Loucy (cell line): Measurements from ENCODE around the gene GRID1.

Experiments used
- H2AFZ ChIP-seq: fragments of 200-600 bp; sonication (generic); 2 replicates; pipeline ENCODE4 v1.6.0; 2016; ENCODE audit warnings: antibody characterized with exemption, mild to moderate bottlenecking, low read length, moderate library complexity
- H3F3A ChIP-seq: fragments of 200-600 bp; 2 replicates; pipeline ENCODE4 v1.6.0; 2016; ENCODE audit warnings: antibody characterized with exemption, low read depth, mild to moderate bottlenecking
- H3K27me3 ChIP-seq: fragments of 200-600 bp; sonication (generic); 2 replicates; pipeline ENCODE4 v1.6.1; 2014; ENCODE audit warnings: low read length, mild to moderate bottlenecking; ENCODE audit not compliant: insufficient read depth, poor library complexity, severe bottlenecking
- H3K36me3 ChIP-seq: fragments of 200-600 bp; sonication (generic); 2 replicates; pipeline ENCODE4 v1.6.1; 2016; ENCODE audit warnings: low read length; ENCODE audit not compliant: insufficient read depth
- H3K4me1 ChIP-seq: fragments of 200-600 bp; sonication (generic); 2 replicates; pipeline ENCODE4 v1.5.1; 2014; ENCODE audit warnings: low read length, mild to moderate bottlenecking; ENCODE audit not compliant: insufficient read depth, poor library complexity, severe bottlenecking
- H3K4me2 ChIP-seq: fragments of 200-600 bp; sonication (generic); 2 replicates; pipeline ENCODE4 v1.6.0; 2014; ENCODE audit warnings: antibody characterized with exemption, low read length, low read depth, mild to moderate bottlenecking; ENCODE audit not compliant: poor library complexity, severe bottlenecking
- H3K4me3 ChIP-seq: fragments of 200-600 bp; sonication (generic); 2 replicates; pipeline ENCODE4 v1.5.1; 2014; ENCODE audit warnings: low read length, mild to moderate bottlenecking, mixed read lengths; ENCODE audit not compliant: poor library complexity, severe bottlenecking
- H3K79me2 ChIP-seq: fragments of 200-600 bp; sonication (generic); 2 replicates; pipeline ENCODE4 v1.6.1; 2014; ENCODE audit warnings: low read length; ENCODE audit not compliant: insufficient read depth
- H3K9ac ChIP-seq: fragments of 200-600 bp; sonication (generic); 2 replicates; pipeline ENCODE4 v1.6.0; 2014; ENCODE audit warnings: mild to moderate bottlenecking, low read depth, low read length, moderate library complexity; ENCODE audit not compliant: poor library complexity, severe bottlenecking
- H3K9me2 ChIP-seq: fragments of 200-600 bp; sonication (generic); replicated peaks from 2 replicates; pipeline ENCODE4 v1.6.1; 2016; ENCODE audit warnings: low read depth, low read length, mixed read lengths
- H3K9me3 ChIP-seq: fragments of 200-600 bp; sonication (generic); 2 replicates; pipeline ENCODE4 v1.6.1; 2014; ENCODE audit warnings: mild to moderate bottlenecking, antibody characterized with exemption, low read length, low read depth; ENCODE audit not compliant: insufficient read depth
- H4K20me1 ChIP-seq: fragments of 200-600 bp; sonication (generic); 2 replicates; pipeline ENCODE4 v1.6.0; 2014; ENCODE audit warnings: antibody characterized with exemption, low read length, mild to moderate bottlenecking; ENCODE audit not compliant: insufficient read depth, poor library complexity, severe bottlenecking
- CTCF ChIP-seq: fragments of 200-600 bp; sonication (generic); conservative IDR thresholded peaks from 2 replicates; pipeline ENCODE4 v1.5.1; 2014; ENCODE audit warnings: mild to moderate bottlenecking, antibody characterized with exemption, low read length
- EZH2phosphoT487 ChIP-seq: fragments of 200-600 bp; IDR thresholded peaks from 2 replicates; pipeline ENCODE4 v1.6.1; 2018; ENCODE audit warnings: antibody characterized with exemption, mild to moderate bottlenecking, moderate library complexity, borderline replicate concordance

The GRID1 gene

GRCh38 chr10:86254526-86255174 lies 111.9 kb downstream of the GRID1 start:
- Histone ChIP-seq H3K36me3 (no peaks in the 10 kb centered on the region), H3K9me3 (peaks cover 3% of the 10 kb centered on the region; the same call in 1 of the 2 replicates), H3K4me3 (no peak overlapping the region), H3K4me1 (no peaks in the 10 kb centered on the region), H3K27me3 (no peaks in the 10 kb centered on the region), H4K20me1 (no peaks in the 10 kb centered on the region), H3F3A (no peaks in the 10 kb centered on the region), H3K9me2 (no peaks in the 10 kb centered on the region), H3K4me2 (no peak overlapping the region), H3K9ac (no peak overlapping the region), H3K79me2 (no peaks in the 10 kb centered on the region), H2AFZ (no peak overlapping the region)
- TF ChIP-seq CTCF (no peak), EZH2phosphoT487 (no peak)

GRCh38 chr10:86254081-86254480 lies 112.5 kb downstream of the GRID1 start:
- no peaks in the 10 kb centered on the region for H3K4me1 ChIP-seq
- no peaks in the 10 kb centered on the region for H3K36me3 ChIP-seq
- no peak overlapping the region for H3K9ac ChIP-seq
- H3F3A ChIP-seq: no peaks in the 10 kb centered on the region
- peaks cover 3% of the 10 kb centered on the region; the same call in 1 of the 2 replicates for H3K9me3 ChIP-seq
- no peak overlapping the region for H3K4me2 ChIP-seq
- no peaks in the 10 kb centered on the region for H3K79me2 ChIP-seq
- no peak overlapping the region for H2AFZ ChIP-seq
- H3K27me3 ChIP-seq: no peaks in the 10 kb centered on the region
- H3K4me3 ChIP-seq: no peak overlapping the region
- no peaks in the 10 kb centered on the region for H3K9me2 ChIP-seq
- TF ChIP-seq EZH2phosphoT487: no peak
- TF ChIP-seq CTCF: no peak
- no peaks in the 10 kb centered on the region for H4K20me1 ChIP-seq

- H3F3A ChIP-seq: no peaks in the 10 kb centered on the region
Measured at GRCh38 chr10:86253091-86254072, 113.2 kb downstream of the GRID1 start.

More at GRCh38 chr10:86253091-86254072, 113.2 kb downstream of the GRID1 start:
- H3K4me3 ChIP-seq: no peak overlapping the region
- no peaks in the 10 kb centered on the region for H3K79me2 ChIP-seq
- no peak overlapping the region for H2AFZ ChIP-seq
- H3K4me1 ChIP-seq: no peaks in the 10 kb centered on the region
- no peaks in the 10 kb centered on the region for H4K20me1 ChIP-seq
- no peak overlapping the region for H3K4me2 ChIP-seq
- H3K9ac ChIP-seq: no peak overlapping the region
- no peaks in the 10 kb centered on the region for H3K36me3 ChIP-seq
- TF ChIP-seq EZH2phosphoT487 (no peak), CTCF (no peak)
- peaks cover 6% of the 10 kb centered on the region; the same call in 1 of the 2 replicates for H3K9me3 ChIP-seq
- H3K27me3 ChIP-seq: no peaks in the 10 kb centered on the region
- H3K9me2 ChIP-seq: no peaks in the 10 kb centered on the region
